HG03139 (cell line): ENCODE measurements around the gene PMPCB.

ENCODE experiments used
- ATAC-seq: cut with Tn5 transposase; IDR thresholded peaks from one replicate; pipeline ENCODE4 v1.9.1; 2021; ENCODE audit not compliant: unreplicated experiment

The PMPCB gene

DNA sequence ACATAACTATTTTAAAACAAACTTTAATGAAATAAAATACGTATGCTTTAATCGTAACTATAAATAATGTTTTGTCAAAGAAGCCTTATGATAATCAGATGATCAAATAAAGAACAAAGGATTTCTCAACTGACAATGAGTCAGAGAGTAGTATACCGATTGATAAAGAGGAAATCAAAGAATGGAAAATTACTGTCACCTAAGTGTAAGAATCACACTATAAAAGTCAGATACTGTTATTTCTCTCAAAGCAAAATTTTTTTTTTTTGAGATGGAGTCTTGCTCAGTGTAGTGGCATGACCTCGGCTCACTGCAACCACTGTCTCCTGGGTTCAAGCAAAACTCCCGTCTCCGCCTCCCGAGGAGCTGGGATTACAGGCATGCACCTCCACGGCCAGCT, 28.5 kb downstream of the PMPCB start:
- ATAC-seq = no peak

DNA sequence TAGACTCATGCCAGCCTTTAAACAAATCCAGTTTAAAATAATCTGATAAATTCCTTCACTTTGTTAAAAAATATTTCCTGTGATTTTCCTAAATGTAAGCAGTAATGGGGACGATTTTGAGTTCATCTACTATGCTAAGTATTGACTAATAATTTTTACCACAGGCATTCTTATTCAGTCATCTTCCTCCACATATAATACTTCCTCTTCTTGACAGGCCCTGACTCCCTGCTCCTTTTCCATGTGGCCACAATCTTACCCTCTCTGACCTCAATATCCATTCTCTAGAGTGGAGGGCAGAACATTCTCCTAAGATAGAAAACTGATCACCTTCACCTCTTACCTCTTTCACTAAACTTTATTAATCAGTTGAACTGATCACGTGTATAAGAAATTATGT, 39.5 kb downstream of the PMPCB start:
- ATAC-seq = no peak

DNA sequence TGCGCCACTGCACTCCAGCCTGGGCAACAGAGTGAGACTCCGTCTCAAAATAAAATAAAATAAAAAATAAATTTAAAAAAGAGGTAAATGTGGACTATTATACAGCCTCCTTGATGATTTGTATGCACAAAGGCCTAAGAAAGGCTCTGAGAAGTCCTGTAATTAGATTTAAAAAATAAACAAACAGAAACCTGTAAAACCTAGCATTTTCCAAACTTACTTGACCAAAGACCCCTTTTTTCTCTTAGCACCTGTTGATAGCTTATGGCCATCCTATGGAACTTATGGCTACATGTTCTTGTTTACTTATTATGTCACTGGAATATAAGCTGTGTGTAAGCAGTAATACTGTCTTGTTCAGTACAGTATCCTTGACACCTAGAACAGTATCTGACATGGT, 41.6 kb downstream of the PMPCB start:
- ATAC-seq = no peak

DNA sequence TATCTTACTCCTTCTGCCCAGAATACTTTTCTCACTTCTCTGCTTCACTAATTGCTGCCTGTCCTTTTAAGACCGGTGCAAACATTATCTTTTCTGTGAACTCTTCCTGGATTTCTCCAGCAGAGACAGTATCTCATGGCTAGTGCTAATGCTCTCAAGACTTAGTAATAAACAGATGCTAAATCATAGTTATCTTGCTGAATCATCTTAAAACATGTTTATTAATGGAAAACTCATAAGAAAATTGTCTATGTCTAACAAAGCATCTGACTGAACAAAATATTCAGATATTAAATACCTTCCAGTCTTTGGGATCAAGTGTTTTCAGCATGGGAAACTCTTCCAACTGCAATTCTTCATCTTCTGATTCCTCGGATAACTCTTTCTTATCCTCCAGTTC, 44.2 kb downstream of the PMPCB start:
- no peak for ATAC-seq

DNA sequence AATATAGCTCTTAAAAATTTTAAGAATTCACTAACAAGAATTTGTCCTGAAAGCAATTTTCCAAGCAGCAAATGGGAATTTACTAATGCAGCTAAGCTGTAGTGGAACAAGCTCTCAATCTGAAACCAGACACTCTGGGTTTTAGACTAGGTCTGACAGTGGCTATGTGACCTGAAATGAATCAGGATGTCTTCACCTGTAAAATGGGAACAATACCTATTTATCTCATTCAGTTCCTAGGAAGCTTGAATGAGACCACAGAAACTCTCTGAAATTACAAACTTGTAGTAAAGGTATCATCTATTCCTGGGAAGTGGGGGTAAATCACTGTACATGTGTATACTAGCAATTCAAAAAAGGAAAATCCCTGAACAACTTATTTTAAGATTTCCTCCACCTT, 46.1 kb downstream of the PMPCB start:
- ATAC-seq = no peak

DNA sequence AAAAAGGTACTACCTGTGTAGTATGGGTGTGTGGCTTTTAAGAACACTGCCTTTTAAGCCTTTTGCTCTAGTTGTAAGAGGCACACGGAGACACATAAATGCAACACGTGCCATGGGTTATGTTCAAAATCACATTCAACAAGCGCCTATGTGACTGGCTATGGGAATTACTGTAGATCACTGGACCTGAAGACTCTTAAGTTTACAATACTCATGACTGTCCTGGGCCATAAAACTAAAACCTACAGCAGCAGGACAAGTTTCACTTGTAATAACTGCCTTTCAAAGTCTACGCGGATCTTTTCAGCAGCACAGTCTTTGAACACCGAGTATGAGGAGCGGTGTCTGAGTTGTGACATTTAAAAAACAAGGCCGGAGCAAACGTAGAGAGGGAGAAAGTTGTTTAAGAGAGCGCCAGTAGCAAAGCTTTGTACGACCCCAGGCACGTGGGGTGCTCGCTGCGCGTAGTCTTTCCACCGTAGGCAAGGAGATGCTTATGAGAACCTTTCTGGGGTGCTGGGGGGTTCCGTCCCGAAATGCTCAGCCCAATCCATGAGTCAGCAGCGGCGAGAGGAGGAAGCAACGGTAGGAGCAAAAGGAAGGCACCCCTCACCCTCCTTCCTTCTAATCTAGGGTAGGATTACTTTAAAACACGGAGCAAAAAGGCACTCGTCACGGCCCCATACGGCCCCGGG, 46.7 kb downstream of the PMPCB start:
- ATAC-seq = no peak

DNA sequence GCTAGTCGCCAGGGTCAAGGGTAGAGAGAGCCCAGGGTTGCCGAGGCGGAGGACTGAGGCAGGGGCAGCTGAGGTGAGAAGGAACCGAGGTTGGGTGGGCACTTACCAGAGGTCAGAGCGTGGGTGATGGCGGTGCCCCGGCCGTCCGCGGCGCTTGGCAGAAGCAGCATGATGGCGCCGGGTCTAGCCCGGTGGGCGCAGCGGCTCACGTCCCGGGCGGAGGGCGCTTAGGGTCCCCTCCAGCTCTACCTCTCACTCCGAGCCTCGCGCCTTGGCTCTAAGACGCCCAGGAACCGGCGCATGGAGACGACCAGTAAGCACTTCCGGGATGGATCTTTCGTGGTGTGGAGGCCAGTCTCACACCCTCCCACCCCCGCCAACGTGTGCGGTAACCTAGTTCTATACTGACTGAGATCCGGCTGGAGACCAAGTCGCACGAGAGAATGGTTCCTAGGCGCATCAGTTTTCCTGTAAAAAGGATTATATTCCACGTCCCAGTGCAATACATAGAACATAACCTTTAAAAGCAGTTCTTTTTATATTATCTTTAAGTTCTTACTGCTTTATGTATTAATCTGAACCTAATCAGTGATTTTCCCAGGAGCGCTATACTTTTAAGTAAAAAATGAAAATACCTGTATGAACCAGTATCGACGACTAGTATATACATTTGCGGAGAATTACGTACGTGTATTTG, 47.4 kb downstream of the PMPCB start, which contains the start of gene DNAJC2:
TSS of gene DNAJC2 (minus strand) at position 315 of the 697 bp plus-strand sequence. CDS start at position 170, 145 bp downstream.
- ATAC-seq = peak; percentile 68

DNA sequence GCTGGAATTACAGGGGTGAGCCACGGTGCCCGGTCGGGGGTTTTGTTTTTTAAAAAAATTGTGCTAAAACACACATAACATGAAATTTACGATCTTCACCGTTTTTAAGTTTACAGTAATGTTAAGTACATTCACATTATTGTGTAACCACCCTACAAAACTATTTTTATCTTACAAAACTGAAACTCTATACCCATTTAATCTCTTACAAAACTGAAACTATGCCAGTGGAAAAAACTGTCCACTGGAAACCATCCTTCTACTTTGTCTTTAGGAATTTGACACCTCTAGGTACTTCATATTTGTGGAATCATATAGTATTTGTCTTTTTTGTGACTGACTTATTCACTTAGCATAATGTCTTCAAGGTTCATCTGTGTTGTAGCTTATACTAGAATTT, 49.2 kb downstream of the PMPCB start:
- no peak for ATAC-seq

DNA sequence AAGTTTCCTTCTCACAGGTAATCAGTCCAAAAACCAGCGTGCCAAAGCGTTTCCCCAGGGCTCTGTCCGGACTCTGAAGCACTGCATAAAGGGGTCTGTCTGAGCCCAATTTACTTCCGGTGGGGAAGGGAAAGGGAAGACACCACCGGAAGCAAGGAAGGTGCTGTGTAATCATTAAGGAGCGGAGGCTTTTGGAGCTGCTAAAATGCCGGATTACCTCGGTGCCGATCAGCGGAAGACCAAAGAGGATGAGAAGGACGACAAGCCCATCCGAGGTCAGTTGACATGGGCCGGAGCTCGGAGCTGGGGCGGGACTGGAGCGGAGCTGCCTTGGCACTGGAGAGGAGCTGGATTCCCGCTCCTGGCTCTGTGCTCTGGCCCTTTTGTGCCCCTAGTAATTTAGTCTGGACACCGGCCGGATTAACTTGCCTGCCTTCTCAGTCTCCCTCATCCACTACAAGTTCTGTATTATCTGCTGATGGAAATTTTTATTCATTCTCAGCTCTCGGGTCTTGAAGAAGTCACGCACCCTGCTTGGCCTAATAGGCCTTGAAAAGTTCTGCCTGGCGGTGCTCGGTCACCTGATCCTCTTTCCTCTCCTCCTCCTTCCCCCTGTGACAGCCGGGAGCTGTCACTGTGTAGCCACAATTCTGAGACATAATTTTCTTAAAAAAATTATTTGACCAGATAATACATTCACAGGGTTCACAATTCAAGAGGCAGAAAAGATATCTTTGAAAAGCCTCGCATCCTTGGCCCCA, 50.5 kb downstream of the PMPCB start, which contains the start of gene PSMC2:
TSS of gene PSMC2 (plus strand) at position 137 of the 761 bp plus-strand sequence. CDS start at position 206, 69 bp downstream.
- ATAC-seq = peak; percentile 76

DNA sequence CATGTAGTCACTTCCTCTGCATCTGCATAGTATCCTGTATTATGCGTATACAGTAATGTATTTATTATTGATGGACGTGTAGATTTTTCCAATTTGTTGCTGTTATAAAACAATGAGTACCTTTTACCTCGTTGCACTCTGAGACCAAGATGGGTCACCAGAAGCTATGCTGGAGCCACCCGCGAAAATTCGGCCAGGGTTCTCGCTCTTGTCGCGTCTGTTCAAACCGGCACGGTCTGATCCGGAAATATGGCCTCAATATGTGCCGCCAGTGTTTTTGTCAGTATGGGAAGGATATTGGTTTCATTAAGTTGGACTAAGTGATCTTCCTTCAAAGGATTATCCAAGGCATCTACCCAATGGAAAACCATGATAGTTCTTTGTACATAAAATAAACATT, 51.2 kb downstream of the PMPCB start:
- ATAC-seq = no peak

DNA sequence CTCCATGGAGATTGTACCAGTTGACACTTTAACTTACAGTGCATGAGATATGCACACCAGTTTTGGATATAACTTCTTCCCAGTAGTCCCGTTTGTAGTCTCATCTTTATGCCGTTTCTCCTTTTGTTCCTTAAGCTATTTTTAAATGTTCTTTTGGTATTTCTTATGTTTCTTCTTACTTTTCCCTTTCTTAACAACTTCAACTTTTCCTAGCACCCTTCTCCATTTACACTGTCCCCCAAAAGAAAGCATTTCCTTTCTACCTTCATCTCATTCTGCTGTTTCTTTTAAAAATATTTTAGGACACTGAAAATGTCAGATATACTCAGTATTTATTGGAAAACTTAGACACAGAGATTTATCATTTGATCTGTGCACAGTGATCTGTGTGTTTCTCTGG, 51.7 kb downstream of the PMPCB start:
- no peak for ATAC-seq

DNA sequence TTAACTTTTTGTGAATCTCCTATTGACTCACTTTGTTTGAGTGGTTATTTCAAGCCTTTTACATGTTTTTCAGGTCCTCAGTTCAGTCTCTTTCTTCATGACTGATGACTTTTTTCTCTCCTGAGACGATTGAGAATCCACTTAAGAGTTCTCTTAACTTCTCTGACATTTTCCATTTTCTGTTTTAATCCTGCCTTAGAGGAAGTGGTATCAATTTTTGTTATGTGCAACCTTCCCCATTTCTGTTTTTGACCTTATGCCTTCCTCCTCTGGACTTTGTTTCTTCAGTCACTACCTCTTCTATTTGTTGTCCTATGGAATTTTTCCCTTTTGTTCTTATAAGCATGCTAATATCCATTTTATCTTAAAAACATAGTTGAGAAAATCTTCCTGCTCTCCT, 52.6 kb downstream of the PMPCB start:
- no peak for ATAC-seq
